LNCAP (cell line): ENCODE data around the gene ASTN2.

Experiments used
- TF ChIP-seq, protein P1 (sequence below): fragments of 450-650 bp; IDR thresholded peaks from 2 replicates; pipeline ENCODE4 v1.5.1; 2017; ENCODE audit warnings: mild to moderate bottlenecking

The ASTN2 gene

DNA sequence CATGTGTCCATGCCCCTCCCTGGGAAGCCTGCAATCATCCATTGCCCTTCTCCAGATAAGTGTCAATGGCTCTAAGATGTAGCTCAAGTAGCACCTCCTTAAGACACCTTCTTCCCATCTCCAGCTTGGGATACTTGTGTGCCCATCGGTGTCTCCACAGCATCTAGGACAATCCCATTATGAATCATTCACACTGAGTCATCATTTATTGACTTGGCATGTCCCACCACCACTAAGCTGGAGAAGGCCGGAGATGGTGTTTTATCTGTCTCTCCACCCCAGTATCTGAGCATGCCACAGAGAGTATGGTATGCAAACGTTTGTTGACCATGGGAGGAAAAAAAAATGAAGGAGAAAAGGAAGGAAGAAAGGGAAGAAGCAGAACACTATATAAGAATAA, 385.5 kb downstream of the ASTN2 start:
- TF ChIP-seq, protein P1, sequence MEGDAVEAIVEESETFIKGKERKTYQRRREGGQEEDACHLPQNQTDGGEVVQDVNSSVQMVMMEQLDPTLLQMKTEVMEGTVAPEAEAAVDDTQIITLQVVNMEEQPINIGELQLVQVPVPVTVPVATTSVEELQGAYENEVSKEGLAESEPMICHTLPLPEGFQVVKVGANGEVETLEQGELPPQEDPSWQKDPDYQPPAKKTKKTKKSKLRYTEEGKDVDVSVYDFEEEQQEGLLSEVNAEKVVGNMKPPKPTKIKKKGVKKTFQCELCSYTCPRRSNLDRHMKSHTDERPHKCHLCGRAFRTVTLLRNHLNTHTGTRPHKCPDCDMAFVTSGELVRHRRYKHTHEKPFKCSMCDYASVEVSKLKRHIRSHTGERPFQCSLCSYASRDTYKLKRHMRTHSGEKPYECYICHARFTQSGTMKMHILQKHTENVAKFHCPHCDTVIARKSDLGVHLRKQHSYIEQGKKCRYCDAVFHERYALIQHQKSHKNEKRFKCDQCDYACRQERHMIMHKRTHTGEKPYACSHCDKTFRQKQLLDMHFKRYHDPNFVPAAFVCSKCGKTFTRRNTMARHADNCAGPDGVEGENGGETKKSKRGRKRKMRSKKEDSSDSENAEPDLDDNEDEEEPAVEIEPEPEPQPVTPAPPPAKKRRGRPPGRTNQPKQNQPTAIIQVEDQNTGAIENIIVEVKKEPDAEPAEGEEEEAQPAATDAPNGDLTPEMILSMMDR: no peak

DNA sequence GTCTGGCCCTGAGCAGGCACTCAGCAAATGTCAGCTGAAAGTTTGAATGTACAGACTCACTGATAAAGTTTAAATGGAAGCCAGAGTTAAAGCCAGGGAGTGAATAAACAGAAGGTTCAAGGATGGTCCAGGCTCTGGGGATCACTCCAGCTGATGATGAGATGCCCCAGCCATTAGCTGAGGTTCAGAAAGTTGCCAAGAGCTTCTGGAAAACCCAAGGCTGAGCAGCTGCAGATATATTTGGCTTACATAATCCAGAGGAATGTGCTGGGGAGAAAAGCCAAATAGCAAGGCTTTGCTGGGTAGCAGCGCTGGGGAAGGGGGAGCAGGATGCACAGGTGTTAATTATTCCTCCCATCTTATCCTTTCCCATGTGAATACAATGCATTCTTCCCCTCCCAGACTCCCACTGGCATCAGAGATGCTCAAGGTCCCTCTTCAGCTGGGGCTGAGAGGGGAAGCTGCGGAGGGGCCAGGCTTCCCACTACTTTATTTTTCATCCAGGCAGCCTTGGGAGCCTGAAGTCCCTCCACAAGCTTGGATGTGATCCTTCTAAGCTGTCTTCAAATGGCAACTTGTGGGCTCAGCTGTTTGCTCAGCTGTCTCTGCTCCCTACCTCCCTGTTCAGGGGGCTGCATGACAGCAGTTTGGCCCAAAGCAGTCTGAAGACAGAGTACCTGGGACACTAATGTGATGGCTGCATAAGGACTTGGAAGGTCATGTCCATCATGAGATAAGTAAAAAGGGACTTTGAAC, 386.6 kb downstream of the ASTN2 start:
- TF ChIP-seq, protein P1: no peak

DNA sequence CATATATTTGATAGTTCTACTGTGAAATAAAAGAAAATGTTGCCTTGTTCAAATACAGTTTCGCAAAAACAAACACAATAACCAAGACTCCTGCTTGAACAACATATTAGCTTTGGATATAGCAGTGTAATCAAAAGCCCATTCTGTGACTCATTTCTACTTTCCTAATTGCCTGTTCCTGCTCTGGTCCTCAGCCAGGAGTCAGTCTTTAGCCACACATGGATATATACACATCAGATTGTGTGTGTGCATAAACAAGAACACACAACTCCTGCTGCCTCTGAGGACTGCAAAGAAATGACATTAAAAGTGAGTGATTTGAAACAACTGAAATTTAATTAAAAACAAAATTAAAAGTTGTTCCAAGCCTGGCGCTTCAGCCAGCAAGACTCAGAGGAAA, 393.0 kb downstream of the ASTN2 start:
- TF ChIP-seq, protein P1: no peak

DNA sequence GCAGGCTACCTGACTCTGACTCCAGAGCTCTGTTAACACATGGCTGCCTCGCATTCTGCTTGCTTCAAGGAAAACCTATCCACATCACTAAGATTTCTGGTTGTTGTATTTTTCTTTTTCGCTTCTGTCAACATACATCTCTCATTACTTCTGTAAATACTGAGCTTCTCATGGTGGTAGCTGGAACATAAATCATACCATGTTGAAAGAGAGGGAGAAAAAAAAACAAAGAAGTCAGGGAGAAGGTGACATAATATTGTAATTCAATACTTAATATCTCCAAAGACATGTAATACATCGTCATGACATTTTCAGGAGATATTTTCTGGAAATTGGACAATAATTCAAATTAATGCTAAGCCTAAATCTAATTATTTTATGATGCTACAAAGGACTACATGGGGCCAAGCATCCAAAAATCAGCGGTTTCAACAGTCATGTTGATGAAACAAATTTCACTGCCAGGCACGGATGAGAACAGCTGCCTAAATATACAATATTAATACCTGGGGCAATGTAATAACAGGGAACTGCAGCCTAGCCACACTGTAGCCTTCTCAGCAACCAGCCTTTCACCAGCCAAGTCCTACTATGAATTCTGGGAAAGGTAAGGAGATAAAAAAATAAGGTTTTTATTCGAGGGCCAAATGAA, 395.8 kb downstream of the ASTN2 start:
- TF ChIP-seq, protein P1: no peak

DNA sequence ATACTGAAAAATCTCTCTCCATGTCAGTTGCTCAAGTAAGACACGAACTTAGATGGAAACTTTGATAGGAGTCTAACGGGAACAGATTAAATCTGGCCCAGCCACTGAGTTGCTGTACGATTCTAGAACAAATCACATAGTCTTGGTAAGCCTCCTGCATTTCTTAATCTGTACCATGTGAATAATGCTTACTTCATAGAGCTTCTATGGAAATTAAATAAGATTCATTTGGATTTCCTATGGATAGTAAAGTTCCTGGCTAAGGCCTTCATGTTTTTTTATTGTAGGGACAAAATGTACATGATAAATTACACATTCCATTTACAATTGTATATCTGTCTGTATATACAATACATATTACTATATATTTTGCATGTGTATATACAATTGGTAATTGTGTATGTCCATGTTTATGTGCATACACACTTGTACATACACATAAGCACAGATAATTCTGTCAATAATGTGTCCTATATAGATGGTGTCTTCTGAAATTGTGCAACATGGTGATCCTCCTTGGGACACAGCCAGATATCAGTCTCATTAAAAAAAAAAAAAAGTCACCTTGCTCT, 397.4 kb downstream of the ASTN2 start:
- TF ChIP-seq, protein P1: no peak

DNA sequence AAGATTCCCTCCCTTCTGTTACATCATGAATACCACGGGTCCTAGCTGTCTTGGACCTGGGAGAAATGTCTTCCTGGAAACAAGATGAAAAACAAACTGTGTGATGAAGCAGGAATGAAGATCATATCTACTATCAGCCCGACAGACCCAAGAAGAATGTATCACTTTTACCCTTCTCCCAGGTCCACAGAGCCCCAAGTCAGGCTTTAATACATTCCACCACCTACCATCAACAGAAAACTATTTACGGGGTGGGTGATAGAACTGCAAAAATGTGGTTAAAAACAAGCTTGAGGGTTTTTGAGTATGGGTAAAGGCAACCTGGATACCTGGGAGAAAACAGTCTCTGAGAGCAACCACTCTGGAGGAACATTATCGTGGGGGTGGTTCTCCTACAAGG, 400.8 kb downstream of the ASTN2 start:
- TF ChIP-seq, protein P1: no peak

DNA sequence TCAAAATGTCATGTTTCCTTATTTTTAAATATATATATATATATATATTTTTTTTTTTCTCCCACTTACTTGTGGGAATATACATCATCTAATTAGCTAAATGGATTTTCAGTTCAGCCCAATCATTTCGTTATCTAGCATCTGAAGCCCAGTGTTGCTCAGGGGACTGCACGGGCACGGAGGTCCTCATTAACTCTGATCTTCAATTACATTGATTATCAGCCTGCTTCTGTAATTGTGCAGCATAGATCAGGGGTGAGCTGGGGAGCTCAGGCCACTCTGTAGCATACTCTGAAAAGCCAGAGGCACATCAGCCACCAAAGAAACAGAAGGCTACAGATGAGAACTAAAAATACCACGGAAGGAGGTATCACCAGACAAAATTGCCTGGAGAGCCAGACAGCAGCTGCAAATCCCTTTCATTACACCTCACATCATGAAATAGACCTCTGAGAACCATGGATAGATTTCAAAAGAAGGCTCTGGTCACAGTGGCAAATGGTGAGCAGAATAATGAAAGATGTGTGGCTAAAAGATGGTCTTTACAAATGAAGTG, 401.3 kb downstream of the ASTN2 start:
- TF ChIP-seq, protein P1: no peak
